ENCODE data around the gene LGALS7B.
"Not testable (repeated sequence)": the region's sequence is repeated elsewhere in the genome, so short reads cannot be mapped to it uniquely, and the experiment has no call there.

Gene LGALS7B

DNA sequence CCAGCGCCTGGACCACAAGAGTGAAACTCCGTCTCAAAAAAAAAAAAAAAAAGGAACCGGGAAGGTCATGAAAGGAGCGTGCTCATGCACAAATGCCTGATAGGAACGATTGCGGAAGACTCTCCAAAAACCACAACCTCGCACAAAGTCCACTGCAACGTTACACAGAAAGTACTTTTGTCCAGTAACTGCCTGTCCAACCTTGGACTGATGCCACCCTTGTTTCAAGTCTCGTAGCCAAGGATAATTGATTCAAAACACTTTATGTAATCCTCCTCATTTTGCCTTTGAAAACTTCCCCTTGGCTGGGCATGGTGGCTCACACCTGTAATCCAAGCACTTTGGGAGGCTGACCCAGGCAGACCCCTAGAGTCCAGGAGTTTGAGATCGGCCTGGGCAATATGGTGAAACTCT is 29.4 kb upstream of the LGALS7B start:
- no peak for DNase-seq (ENCODE audit: low read depth, low spot score)
- TF ChIP-seq, protein P1, sequence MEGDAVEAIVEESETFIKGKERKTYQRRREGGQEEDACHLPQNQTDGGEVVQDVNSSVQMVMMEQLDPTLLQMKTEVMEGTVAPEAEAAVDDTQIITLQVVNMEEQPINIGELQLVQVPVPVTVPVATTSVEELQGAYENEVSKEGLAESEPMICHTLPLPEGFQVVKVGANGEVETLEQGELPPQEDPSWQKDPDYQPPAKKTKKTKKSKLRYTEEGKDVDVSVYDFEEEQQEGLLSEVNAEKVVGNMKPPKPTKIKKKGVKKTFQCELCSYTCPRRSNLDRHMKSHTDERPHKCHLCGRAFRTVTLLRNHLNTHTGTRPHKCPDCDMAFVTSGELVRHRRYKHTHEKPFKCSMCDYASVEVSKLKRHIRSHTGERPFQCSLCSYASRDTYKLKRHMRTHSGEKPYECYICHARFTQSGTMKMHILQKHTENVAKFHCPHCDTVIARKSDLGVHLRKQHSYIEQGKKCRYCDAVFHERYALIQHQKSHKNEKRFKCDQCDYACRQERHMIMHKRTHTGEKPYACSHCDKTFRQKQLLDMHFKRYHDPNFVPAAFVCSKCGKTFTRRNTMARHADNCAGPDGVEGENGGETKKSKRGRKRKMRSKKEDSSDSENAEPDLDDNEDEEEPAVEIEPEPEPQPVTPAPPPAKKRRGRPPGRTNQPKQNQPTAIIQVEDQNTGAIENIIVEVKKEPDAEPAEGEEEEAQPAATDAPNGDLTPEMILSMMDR (IDR thresholded peaks at IDR 0.05; ENCODE audit: low read depth, low read length), result no peak
- in situ Hi-C loops (cut with HindIII; ENCODE audit: low sequenced_read_pairs), result no loop called here
- no peak overlapping the region for H3K4me3 ChIP-seq (ENCODE audit: low read depth, low read length)

DNA sequence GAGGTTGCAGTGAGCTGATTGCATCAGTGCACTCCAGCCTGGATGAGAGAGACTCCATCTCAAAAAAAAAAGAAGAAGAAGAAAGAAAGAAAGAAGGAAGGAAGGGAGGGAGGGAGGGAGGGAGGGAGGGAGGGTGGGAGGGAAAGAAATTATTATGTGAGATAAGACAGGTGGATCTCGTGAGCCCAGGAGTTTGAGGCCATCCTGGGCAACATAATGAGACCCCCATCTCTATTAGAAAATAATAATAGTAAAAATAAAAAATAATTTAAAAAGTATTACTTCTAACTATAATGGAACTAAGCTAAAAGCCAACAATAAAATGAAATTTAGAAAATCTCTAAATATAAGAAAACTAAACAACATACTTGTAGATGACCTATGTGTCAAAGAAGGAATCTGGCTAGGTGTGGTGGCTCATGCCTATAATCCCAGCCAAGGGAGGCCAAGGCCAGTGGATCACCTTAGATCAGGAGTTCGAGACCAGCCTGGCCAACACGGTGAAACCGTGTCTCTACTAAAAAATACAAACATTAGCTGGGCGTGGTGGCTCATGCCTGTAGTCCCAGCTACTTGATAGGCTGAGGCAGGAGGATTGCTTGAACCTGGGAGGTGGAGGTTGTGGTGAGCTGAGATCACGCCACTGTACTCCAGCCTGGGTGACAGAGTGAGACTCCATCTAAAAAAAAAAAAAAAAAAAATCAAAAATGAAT is 28.0 kb upstream of the LGALS7B start:
- in situ Hi-C loops (cut with HindIII; ENCODE audit: low sequenced_read_pairs); DNase-seq (ENCODE audit: low read depth, low spot score); H3K4me3 ChIP-seq (ENCODE audit: low read depth, low read length): not testable (repeated sequence)

DNA sequence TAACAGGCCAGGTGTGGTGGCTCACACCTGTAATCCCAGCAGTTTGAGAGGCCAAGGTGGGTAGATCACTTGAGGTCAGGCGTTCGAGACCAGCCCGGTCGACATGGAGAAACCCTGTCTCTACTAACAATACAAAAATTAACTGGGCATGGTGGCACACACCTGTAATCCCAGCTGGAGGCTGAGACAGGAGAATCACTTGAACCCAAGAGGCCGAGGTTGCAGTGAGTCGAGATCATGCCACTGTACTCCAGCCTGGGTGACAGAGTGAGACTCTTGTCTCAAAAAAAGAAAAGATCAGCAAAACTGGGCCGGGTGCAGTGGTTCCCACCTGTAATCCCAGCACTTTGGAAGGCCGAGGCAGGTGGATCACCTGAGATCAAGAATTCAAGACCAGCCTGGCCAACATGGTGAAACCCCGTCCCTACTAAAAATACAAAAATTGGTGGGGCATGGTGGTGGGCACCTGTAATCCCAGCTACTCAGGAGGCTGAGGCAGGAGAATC is 27.1 kb upstream of the LGALS7B start:
- in situ Hi-C loops (cut with HindIII; ENCODE audit: low sequenced_read_pairs), result not testable (repeated sequence)

DNA sequence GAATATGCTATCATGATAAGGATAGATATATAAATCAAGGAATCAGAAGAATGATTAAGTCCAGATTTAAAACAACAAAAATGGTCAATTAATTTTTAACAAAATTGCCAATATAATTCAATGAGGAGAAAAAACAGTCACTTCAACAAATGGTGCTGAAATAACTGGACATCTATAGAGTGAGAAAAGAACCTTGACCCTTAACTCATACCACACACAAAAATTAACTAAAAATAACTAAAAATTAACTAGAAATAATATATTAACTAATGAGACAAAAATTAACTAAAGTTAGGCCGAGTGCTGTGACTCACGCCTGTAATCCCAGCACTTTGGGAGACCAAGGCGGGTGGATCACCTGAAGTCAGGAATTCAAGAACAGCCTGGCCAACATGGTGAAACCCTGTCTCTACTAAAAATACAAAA is 25.2 kb upstream of the LGALS7B start:
- in situ Hi-C loops (cut with HindIII; ENCODE audit: low sequenced_read_pairs), result no loop called here
- DNase-seq (ENCODE audit: low read depth, low spot score), result no peak

More for the DNA sequence above, 27.1 kb upstream of the LGALS7B start:
- not testable (repeated sequence) for H3K4me3 ChIP-seq (ENCODE audit: low read depth, low read length); DNase-seq (ENCODE audit: low read depth, low spot score)

DNA sequence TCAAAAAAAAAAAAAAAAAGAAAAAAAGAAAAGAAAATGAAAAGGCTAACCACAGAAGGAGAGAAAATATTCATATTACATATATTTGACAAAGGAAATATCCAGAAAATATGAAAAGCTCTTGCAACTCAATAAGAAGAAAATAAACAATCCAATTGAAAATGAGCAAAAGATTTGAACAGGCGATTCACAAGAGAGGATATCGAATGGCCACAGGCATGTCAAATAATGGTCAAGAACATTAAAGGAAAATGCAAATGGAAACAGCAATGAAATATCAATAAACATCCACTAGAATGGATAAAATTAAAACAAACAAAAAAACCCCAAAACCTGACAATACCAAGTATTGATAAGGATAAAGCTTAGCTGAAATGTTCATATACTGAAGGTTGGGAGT is 23.8 kb upstream of the LGALS7B start:
- no peak overlapping the region for H3K4me3 ChIP-seq (ENCODE audit: low read depth, low read length)
- no peak for DNase-seq (ENCODE audit: low read depth, low spot score)
- in situ Hi-C loops (cut with HindIII; ENCODE audit: low sequenced_read_pairs), result no loop called here
- TF ChIP-seq, protein P1 (IDR thresholded peaks at IDR 0.05; ENCODE audit: low read depth, low read length), result no peak

More for the DNA sequence above, 25.2 kb upstream of the LGALS7B start:
- TF ChIP-seq, protein P1 (IDR thresholded peaks at IDR 0.05; ENCODE audit: low read depth, low read length), result no peak
- no peak overlapping the region for H3K4me3 ChIP-seq (ENCODE audit: low read depth, low read length)

DNA sequence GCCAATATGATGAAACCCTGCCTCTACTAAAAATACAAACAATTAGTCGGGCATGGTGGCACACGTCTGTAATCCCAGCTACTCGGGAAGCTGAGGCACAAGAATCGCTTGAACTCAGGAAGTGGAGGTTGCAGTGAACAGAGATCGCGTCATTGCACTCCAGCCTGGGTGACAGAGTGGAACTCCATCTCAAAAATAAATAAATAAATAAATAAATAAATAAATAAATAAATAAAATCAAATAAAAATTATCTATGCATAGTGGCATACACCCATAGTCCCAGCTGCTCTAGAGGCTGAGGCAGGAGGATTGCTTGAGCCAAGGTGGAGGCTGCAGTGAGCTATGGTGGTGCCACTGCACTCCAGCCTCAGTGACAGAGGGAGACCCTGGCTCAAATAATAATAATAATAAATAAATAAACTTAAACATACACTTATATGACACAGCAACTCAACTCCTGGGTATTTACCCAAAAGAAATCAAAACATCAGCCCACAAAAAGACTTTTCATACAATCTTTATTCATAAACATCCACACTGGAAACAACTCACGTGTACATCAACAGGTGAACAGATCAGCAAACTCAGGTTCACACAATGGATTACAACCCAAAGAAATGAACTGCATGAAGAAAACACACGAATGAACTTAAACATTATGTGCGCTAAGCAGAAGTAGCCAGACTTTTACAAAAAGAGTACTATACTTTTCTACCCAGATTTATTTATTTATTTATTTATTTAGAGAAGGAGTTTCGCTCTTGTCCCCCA is 22.5 kb upstream of the LGALS7B start:
- in situ Hi-C loops (cut with HindIII; ENCODE audit: low sequenced_read_pairs), result no loop called here

DNA sequence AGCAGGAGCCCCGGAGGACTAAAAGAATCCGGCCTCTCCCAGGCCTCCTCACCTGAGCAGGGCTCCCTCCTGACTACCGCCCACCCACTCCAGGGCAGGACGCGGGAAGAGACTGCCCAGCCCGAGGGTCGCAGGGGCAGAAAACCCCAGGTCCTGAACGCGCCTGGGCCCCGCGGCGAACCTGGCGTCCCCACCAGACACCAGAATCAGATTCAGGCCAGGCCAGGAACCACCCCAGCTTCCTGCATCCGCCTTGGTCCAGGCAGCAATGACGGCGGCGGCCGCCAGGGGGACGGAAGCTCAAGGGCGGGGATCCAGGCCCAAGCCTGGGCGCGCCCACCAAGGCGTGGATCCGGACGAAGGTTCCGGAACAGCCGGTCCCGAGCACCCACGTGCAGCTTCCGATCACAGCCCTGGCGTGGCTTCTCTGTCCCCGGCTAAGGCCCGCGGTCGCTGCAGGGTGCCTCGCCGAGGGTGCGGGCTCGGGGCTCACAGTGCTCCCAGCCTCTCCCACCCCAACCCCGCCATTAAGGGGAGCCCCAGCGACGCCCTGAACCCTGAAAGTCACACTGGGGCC is 19.3 kb upstream of the LGALS7B start:
- TF ChIP-seq, protein P1 (IDR thresholded peaks at IDR 0.05; ENCODE audit: low read depth, low read length), result peak; percentile 84
- in situ Hi-C loops (cut with HindIII; ENCODE audit: low sequenced_read_pairs), result no loop called here
- no peak overlapping the region for H3K4me3 ChIP-seq (ENCODE audit: low read depth, low read length)
- peak; percentile 68 for DNase-seq (ENCODE audit: low read depth, low spot score)

More for the DNA sequence above, 22.5 kb upstream of the LGALS7B start:
- TF ChIP-seq, protein P1 (IDR thresholded peaks at IDR 0.05; ENCODE audit: low read depth, low read length), result no peak
- DNase-seq (ENCODE audit: low read depth, low spot score), result no peak
- no peak overlapping the region for H3K4me3 ChIP-seq (ENCODE audit: low read depth, low read length)

DNA sequence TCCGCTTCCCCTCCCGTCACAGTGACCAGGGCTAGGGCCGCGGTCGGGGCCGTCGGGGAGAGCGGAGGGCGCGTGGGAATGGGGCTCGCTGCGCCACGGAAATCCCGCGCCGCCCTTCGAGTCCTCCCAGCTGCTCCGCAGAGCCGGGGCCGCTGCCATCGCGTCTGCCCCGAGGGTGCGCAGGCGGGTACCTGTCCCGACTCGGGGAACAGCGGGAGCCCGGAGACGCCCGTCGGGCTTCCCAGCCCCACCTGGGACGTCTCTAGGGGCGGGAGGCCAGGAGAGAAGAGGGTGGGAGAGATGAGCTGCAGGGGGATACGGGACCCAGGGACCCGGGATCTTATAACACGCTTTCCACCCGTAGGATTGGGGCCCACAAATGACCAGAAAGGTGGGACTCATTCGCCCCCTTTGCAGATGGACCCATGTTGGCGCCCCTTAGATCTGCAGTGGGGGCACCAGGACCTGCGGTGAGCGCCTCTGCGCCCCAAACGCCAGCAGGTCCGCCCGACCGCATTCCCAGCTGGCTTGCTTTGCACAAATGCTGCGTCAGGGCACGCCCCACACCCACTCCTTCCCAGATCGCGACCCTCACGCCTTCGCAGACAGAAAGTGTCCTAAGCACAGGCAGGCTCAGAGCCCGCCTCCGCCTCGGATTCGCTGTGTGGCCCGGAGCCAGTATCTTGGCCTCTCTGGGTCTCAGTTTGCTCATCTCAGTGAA is 18.6 kb upstream of the LGALS7B start:
- H3K4me3 ChIP-seq (ENCODE audit: low read depth, low read length); DNase-seq (ENCODE audit: low read depth, low spot score); in situ Hi-C loops (cut with HindIII; ENCODE audit: low sequenced_read_pairs): not testable (repeated sequence)

DNA sequence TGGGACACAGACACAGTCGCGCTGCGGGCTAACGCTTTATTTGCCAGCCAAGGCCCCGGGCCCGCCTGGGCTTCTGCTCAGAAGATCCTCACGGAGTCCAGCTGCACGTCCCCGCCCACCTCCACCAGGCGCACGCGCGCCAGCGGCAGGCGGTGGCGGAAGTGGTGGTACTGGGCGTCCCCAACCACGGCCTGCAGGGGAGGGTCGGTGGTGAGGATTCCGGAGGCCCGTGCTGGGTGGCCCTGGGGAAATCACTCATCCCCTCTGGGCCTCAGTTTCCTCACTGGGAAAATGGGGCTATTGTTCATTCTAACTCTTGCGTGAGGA is 18.1 kb upstream of the LGALS7B start:
- H3K4me3 ChIP-seq (ENCODE audit: low read depth, low read length); DNase-seq (ENCODE audit: low read depth, low spot score); in situ Hi-C loops (cut with HindIII; ENCODE audit: low sequenced_read_pairs): not testable (repeated sequence)

DNA sequence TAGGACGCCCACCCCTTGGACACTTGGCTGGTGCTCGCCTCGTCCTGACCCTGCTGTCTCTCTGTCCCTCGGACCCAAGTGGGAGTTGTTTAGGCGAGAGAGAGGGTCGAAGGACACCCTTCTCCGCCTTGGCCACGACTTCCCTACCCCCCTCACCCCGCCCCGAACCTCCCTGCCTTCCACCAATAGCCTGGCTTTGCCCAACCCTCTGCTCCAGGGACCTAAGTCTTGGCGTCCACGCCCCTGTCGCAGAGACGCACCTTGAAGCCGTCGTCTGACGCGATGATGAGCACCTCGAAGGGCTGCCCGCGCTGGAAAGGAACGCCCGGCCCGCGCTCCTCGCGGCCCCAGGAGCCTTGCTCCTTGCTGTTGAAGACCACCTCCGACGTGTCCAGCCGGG is 17.4 kb upstream of the LGALS7B start:
- not testable (repeated sequence) for H3K4me3 ChIP-seq (ENCODE audit: low read depth, low read length)

More for the DNA sequence above, 17.4 kb upstream of the LGALS7B start:
- DNase-seq (ENCODE audit: low read depth, low spot score); in situ Hi-C loops (cut with HindIII; ENCODE audit: low sequenced_read_pairs): not testable (repeated sequence)
